Dermis blood vessel endothelial cell (primary cell): Measurements from ENCODE around the gene HOXA5. TPM values are rescaled to one million over a fixed set of nuclear protein-coding genes. Genes with fewer than 3 reads are reported as not detected.

Experiments
- DNase-seq: peaks from one replicate; pipeline ENCODE4 v3.0.0; 2010
- total RNA-seq: library from RNA; depleted of rRNA; stranded (reverse); fragments of >200 nt; gene quantifications from 2 replicates; pipeline ENCODE4 v1.2.3, GENCODE V29; 2014

The HOXA5 gene
- total RNA-seq, 1 donor from 2014 or later: 6.1 TPM

DNA sequence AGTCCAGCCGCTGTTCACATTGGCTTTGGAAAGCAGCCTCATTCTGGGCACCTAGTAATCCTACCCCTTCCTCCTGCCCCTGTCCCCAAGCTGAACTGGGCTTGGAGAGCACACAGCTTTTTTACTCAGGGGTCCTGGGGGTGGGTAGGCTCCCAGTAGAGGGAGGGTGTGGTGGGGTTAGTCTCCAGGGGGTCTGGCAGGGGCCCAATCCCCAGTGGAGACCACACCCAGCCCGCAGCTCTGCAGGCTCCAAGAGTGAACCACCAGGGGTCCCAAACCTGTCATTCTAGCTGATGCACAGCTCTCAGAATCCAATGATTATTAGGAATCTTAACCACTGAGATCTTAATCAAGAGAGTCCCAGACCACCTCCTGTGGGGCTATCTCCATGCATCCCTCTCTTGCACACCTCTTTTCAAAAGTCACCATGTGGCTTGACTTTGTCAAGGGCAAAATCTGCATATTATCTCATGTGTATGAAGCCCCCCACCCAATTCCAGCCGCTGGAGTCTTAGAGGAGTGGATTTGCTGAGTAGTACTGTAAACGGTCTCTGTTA, 38.9 kb upstream of the HOXA5 start:
- no peak for DNase-seq

DNA sequence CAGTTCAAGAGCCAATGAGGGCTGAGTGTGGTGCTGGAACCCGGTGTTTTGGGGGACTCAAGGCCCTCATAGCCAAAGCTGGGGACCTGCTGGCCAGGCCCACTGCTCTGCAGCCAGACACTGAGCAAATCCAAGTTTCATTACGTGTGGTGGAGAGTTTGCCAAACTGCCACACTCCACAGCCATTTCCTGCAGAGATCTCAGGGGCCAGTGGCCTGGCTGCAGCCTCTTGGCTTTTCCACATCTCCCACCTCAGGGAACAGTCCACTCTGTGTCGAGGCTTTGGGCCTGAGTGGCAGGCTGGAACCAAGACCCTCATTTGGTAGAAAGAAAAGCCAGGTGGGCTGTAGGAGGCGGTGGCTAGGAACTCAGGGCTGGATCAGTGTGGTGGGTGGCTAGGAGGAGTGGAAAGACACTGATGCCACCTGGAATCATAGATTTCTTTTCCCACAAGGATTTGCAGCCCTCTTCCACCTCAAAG, 38.4 kb upstream of the HOXA5 start:
- DNase-seq: no peak

DNA sequence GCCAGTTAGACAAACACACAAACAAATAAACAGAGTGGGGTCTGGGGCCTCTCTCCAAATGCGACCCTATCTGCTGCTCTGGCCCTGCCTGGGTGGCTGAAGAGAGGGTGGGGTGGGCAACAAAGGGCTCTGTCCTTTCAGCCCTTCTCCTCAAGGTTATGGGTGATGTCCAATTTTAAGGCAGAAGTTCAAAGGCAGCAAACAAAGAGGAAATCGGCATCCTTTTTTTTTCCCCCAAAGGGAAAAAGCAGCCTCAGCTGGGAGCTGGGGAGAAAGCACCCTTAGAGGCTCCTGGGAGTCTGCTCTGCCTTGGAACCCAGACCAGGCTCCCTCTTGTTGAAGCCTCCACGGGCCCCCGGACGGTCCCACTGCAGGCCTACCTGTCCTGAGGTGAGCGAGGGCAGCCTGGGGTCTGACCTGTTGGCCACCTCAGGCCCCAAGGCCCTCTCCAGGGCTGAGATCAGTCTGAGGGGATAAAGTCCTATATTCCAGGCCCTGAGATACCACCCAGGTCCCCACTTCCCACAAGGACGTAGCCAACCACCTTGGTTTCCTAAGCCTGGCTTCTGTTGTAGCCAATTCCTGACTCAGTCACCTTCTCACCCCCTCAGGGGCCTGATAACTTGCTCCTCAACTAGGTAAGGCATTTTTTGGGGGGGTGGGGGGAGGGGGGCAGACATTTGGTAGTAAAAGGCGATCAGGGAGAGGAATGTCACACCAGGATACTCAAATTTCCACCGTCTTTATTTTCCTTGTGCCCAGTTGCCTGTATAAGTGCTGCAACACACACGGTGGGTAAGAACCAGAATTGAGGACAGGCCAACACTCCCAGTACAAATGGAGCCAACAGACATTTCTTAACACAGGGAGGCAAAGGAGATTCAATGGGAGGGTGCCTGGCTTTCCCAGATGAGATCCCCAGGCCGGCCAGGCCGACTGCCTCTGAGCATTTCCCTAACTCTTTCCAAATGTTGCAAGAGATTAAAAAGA, 37.2 kb upstream of the HOXA5 start:
- no peak for DNase-seq

DNA sequence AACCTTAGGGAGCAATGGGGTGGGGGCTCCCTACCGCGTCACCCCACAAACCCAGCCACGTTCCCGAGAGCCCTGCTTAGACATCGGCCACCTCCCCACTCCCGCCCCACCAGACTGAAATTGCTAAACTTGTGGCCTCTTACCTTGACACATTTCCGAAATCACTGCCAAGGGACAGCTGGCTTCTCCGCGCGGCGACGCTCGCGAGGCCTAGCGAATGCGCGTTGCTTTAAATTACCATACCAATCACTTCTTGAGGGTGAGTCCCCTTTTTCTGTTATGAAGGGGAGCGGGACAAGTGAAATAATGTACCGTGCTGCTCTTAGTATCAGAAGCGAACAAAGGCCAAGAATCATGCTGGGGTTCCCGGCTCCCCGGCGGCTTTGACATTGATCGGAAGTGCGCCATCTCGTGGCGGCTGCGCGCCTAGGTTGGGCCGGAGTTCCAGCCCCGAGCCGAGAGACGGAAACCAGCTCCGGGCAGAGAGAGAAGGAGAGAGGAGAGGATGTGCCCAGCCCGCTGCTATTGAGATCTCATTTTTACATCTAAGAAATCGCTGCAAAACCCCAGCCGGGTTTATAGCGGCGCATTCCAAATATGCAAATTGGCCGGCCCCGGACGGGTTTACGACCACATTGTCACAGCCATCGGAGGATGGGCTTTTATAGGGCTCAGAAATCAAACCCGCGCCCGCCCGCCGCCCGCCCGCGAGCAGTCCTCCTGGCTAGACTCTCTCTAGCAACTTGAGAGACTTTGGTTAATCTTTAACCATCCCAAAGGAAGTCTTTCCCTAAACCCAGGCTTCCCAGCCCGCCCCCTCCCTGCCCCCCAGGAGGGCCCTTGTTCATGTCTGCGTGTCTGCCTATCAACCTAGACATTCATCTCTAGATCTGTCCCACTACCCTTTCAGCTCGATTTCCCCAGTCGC, 36.3 kb upstream of the HOXA5 start:
- DNase-seq: peak; percentile 84

DNA sequence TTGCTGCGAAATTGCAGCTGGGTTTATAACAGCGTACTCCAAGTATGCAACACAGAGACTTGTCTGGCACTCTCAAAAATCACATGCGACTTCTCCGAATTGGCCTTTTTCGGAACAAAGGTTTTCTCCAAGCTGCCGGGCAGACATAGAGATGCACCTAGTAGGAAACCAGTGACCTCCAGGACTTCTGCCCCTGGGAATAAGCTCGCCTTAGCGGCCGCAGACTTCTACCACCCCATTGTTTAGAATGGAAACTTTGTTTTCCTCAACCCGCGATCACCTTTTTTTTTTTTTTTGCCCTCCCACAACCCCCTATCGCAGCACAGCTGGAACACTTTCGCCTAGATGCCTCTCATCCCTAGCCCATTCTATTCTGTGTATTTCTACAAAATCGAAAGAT, 35.5 kb upstream of the HOXA5 start:
- DNase-seq: no peak

DNA sequence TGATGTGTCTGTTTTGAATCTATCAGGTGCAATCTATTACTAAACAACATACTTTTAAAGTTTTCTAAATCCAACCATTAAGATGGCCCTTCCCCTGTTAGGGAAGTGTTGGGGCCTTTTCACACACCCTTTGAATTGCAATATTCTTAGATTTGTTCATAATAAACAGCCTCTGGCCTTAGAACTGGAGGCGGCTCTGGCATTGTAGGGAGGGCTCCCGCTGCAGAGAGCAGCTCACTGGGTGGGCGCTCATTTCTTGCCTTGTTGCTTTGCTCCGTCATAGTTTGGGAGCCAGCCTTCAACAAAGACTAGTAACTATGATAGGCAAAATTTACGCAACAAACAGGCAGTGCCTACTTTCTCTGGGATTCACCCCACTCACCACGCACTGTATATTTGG, 34.9 kb upstream of the HOXA5 start:
- DNase-seq: no peak

DNA sequence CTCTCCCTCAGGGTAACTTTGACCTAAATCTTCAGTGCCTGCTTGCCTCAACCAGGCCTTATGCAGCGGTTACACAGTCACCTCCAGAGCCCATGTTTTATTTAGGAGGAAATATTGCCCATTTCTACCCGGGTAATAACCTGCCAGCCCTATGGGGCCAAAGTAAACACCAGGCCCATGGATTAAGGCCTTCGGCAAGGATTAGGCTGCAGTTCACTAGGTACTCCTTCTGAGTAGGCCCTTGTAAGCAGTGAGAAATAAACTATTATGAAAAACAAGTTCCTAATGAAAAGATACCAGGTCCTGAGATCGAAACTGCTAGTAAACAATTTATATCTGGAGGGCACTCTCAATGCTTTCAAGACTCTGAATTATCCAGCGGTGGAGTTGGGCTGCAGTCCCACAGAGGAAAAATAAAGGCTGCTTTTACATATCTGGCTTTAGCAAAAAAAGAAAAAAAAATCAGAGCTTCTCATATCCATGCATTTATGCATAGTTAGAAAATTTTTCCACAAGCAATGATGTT, 34.4 kb upstream of the HOXA5 start:
- no peak for DNase-seq

DNA sequence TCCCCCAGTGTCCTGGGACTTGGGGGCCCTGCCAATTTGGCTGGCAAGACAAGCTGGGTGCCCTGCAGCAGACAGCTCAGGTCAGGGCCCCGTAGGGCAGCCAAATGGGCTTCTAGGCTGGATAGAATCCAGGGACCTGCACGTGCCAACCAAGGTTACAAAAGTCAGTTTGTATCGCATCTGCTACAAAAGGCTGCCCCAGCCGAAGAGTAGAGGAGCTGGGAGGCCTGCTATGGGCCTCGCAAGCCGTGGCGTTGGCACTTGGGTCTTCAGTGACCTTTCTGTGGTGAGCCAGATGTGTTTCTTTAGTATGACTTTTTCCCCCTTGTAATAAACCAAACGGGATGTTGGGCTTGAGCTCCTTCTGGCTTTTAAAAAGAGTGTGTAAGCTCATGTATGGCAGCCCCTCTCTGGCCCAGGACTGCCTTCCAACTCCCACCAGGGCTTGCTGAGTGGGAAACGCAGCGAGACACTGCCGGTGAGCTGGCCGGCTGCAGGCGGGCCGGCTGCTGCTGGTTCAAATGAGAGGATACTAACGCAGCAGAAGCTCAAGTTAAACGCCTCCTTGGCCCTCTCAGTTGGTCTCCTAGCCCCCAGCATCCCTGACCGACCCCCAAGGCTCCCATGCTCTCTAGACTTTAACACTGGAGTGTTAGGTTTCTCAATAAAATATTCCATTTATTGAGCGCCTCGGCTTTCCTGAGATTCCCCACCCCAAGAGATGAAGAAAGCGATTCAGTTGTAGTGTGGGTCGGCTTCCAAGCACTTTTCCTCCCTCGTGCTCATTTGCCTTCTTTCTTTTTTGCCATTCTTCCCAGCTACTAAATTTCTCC, 33.7 kb upstream of the HOXA5 start:
- DNase-seq: no peak

DNA sequence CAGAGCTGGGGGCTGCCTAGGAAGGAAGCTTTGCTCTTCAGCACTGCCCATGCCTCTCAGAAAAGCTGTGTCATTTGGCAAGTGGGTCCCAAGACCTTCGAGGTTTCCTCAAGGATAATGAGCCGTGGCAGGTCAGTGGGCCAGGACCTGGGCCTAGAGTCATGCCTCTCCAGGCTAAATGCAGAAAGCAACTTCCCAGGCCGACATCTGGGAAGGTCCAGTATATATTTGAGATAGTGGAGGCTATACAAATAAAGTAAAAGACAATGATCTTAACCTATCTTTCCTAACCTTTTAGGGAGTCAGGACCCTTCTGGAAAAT, 33.0 kb upstream of the HOXA5 start:
- DNase-seq: no peak

DNA sequence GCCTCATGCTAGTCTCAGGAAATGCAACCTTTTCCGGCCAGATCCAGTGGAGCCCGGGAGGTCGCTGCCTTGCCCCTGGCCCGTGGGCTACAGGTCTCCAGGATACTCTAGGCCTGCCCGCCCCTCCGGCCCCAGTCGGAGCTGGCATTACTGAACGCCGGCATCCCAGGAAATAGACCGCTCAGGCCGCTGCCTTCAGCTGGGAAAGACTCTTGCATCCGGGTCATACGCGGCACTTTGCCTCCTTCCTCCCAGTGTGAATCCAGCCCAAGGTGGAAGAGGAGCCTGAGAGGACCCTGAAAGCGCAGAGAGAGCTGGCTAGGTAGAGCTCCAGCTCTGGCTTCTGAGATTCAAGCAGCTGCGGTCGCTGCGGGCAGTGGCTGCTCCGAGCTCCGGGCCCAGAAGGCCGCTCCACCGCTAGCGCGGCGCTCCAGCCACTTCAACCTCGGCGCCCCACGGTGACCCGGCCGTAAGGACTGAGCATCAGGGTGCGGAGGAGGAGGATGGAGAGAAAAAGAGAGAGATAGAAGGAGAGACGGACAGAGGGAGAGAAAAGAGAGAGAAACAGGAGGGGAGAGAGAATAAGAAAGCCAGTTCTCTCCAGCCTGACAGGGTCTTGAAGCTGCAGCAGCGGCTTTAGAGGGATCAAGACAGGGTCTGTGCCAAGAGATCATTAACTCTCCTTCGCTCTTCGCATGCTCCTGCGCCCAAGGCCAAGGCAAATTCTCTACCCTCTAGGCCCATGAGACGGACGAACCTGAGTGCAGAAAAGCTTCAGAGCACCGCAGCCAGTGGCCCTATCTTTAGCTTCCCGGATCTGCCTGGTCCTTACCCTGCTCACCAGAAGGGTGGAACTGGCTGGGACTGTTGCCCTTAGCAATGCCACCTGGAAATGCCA, 32.4 kb upstream of the HOXA5 start:
- DNase-seq: no peak

DNA sequence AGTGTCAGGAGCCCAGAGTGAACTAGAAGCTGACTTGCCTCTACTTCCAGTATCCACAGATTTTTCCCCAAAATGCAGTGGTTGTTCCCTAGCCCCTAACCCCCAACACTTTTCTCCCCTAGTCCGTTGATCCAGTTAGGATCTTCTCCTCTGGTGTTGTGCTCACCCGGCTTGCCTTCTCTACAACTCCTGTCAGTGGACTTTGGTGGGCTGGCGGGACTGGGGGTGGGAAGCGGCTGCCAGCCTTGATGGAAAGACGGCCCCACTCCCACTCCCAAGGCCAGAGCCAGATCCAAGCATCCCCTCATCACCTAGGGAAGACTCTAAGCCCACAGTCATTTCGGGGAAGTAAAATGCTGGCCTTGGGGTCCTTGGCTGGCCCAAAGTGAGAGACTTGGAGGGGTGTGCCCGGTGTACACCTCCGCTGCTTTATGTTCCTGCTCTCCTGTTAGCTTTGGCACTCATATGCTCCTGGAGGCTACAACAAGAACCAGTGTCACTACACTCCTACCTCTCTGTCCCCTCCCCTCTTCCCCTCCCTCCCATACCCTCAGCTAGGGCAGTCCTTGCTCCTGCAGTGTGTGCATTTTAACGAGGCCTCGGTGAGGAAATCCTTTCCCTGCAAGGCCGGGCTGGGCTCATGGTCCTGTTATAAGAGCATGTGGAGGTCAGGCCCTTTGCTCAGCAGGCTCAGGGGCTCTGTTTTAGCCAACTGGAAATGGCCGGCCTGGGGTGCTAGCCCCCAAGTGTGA, 31.6 kb upstream of the HOXA5 start:
- DNase-seq: no peak

DNA sequence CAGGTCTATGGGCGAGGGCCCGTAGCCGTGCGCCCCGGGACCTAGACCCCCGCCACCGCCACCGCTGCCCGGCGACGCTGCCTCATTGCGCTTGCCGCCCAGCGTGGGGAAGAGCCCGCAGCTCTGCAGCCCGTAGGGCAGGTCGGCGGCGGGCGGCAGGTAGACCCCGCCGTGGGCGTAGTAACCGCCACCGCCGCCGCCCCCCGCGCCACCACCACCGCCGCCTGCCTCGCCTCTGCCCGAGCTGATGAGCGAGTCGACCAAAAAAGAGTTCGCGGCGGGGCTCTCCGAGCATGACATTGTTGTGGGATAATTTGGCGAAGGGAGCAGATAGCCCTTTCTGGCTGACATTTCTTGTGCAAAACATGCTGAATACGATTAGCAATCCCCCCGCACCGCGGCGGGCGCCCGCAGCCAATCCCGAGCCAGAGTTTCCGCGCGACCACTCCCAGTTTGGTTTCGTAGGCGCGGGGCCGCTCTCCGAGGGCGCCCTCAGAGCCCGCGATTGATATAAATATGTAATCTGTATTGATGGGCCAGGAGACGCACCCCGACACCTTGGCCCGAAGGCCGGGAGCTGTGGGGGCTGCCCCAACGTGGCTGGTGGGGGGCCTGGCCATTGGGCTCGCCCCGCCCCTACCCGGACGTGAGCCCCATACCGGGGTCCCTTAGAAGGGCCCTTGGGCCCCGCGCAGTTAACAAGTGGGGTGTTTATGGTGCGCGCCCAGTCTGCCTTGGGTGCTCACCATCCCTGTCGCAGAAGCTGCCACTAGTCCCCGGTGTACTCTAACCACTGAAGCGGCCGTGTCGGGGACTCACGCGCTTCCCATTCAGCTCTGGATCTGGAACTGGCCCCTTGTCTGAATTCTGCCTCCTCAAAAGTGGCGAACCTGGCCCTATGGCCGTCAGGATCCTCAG, 30.7 kb upstream of the HOXA5 start, which contains the start of gene HOXA10:
TSS of gene HOXA10 (minus strand) at position 365 of the 918 bp plus-strand sequence. CDS start at position 351, 14 bp downstream.
- DNase-seq: peak; percentile 45

DNA sequence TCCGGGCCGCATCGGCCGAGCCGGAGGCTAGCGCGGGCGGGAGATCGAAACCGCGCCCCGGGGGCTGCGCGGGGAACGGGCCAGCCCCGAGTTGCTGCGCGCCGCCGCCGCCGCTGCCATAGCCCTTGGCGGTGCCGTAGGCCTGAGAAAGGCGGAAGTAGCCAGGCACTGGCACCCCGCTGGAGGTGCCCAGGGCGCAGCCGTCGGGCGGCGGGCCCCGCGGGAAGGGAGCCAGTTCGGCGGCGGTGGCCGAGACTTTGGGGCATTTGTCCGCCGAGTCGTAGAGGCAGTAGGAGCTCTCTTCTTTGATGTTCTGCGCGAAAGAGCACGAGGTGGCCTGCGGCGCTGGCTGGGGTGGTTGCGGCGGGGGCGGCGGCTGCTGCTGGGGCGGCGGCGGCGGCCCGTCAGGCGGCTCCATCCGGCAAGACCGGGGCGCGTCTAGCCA, 30.1 kb upstream of the HOXA5 start:
- DNase-seq: no peak

DNA sequence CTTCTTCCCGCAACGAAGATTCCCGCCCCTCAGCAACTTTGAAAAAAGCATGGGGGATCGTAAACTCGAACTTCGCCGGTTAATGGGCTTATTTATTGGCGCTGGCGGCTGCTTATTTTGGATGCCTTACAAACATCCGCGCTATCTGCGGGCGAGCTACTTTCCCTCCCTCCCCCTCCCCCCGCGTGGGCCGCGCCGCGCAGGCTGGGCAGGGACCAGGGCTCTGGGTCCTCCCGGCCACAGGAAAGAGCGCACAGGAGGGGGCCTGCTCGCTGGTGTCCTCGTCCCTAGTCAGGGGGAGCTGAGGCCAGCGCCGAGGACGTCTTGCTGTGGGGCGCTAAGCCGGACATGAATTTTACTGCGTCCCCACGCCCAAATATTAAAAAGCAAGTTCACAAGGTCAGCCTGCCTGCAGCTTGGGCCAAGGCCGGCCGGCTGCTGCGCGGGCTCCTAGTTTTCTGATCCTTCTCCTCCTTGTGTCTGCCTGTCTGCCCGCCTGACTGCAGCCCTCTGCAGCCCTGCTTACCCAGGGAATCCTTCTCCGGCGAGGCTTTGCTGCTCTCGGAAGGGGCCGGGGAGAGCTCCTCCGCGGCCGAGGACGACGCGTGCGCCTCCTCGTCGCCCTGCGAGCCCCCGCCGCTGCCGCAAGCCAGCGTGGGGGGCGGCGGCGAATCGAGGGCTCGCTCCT, 29.5 kb upstream of the HOXA5 start:
- peak; percentile 61 for DNase-seq

DNA sequence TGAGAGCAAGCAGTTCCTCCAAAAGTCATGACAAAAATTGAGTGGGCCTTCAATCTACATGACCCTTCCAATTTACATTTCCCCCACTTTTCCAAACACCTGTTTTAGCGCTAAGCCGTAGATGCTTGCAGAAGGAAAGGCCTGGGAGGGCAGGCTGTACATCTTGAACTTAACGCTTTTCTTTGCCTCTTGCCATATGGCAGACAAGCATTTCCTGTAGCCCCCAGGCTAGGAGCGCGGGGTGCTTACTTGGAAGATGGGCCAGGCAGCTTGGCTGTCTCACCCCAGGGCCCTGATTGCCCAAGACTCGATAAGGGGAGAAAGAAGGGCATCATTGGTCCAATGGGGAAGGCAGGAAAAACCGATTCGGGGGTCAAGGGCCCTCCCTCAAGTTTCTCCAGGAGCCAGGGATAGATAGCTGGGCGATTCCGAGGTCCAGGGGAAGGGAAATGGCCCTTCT, 28.9 kb upstream of the HOXA5 start:
- no peak for DNase-seq

DNA sequence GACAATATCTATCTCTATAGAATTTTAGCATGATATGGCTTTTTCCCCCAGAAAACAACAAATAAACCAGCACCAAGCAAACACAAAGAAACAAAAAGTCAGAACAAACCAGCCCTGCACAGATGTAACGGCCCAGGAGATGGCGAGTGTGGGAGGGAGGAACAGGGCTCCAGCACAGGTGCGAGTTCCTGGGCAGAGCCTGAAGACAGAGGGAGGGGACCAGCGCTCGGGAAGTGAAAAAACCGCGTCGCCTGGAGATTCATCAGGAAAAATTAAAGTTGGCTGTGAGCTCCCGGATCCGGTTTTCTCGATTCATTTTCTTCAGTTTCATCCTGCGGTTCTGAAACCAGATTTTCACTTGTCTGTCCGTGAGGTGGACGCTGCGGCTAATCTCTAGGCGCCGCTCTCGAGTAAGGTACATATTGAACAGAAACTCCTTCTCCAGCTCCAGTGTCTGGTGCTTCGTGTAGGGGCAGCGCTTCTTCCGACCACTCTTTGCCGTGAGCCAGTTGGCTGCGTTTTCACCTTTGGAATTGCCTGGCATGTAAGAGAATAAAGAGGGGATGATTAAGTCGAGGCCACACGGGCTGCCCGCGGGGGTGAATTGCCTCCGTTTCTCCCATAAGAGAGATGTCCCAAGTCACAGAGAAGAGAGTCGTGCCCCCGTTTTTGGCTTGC, 28.3 kb upstream of the HOXA5 start:
- no peak for DNase-seq

DNA sequence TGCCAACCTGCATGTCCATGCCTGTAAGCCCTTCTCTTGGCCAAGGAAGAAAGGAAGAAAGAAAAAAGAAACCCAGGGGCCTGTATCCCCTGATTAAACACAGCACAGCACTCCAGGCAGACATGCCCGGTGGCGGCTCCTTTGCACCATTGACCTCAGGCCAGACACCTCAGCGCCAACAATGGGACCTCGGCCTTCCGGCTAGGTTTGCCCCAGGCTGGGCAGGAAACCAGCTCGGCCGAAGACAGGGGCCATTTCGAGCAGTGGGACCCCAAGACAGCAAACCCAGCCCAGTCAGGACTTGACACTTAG, 27.8 kb upstream of the HOXA5 start:
- DNase-seq: no peak
